Calu3 (cell line): ENCODE results near the gene DAAM2. TPM values are rescaled to one million over a fixed set of nuclear protein-coding genes. Genes with fewer than 3 reads are reported as not detected.

ENCODE experiments used
- BruUV-seq: library from RNA; stranded (reverse); fragments of 400-500 nt; replicated peaks from 2 replicates; lab custom pipeline; 2021; lab: Mats Ljungman, UMichigan
- CTCF ChIA-PET: fragments of 300-600 bp; sonication (Branson Sonifier 250); formaldehyde crosslinking; loops from one replicate; lab custom pipeline; 2022; ENCODE audit warnings: antibody characterized with exemption; lab: Charles Lee
- DNase-seq: peaks from one replicate; pipeline ENCODE4 v3.0.0; 2022
- H3K27ac Mint-ChIP-seq: one replicate; pipeline ENCODE4 v1.8.0; 2022; ENCODE audit warnings: mixed read lengths; ENCODE audit not compliant: unreplicated experiment
- H3K27me3 Mint-ChIP-seq: one replicate; pipeline ENCODE4 v1.8.0; 2022; ENCODE audit warnings: mixed read lengths; ENCODE audit not compliant: unreplicated experiment
- H3K36me3 Mint-ChIP-seq: one replicate; pipeline ENCODE4 v1.8.0; 2022; ENCODE audit warnings: mild to moderate bottlenecking, moderate library complexity, mixed read lengths; ENCODE audit not compliant: insufficient read depth, unreplicated experiment
- H3K4me1 Mint-ChIP-seq: one replicate; pipeline ENCODE4 v1.8.0; 2022; ENCODE audit warnings: mild to moderate bottlenecking, low read depth, mixed read lengths; ENCODE audit not compliant: unreplicated experiment
- H3K4me3 Mint-ChIP-seq: one replicate; pipeline ENCODE4 v1.8.0; 2022; ENCODE audit warnings: mild to moderate bottlenecking, low read depth, moderate library complexity, mixed read lengths; ENCODE audit not compliant: unreplicated experiment
- H3K9me3 Mint-ChIP-seq: one replicate; pipeline ENCODE4 v1.8.0; 2022; ENCODE audit warnings: low read depth, mixed read lengths; ENCODE audit not compliant: unreplicated experiment
- CTCF ChIP-seq: fragments of 200-600 bp; IDR thresholded peaks from one replicate; pipeline ENCODE4 v1.8.0; 2022; ENCODE audit warnings: antibody characterized with exemption; ENCODE audit not compliant: unreplicated experiment
- intact Hi-C: fragments of 100-400 bp; cut with micrococcal nuclease; formaldehyde crosslinking; loops from one replicate; pipeline ENCODE4 v1.10.0; 2022; ENCODE audit not compliant: unreplicated experiment
- total RNA-seq: library from RNA; stranded (reverse); gene quantifications from 2 replicates; pipeline ENCODE4 v1.2.3, GENCODE V29; 2022

The DAAM2 gene
- total RNA-seq, 1 experiment from 2014 or later: not detected

- TF ChIP-seq CTCF: no peak
- Mint-ChIP-seq H3K27ac (no peak overlapping the region), H3K36me3 (peaks cover 3% of the 10 kb centered on the region), H3K9me3 (no peaks in the 10 kb centered on the region), H3K27me3 (peaks cover 86% of the 10 kb centered on the region), H3K4me3 (no peak overlapping the region), H3K4me1 (no peaks in the 10 kb centered on the region)
- BruUV-seq: no TSS peak
- intact Hi-C loops: no loop called here
- CTCF ChIA-PET: interaction anchor here (1.6 kb wide), 1 partner anchor 9 kb away, joined by 3 read pairs; no protein-coding TSS in a partner anchor
- DNase-seq: no peak
Observed at GRCh38 chr6:39852324-39852723, 60.1 kb downstream of the DAAM2 start.

- CTCF ChIA-PET: no interaction called here
- no peak for DNase-seq
- Mint-ChIP-seq H3K27ac (no peak overlapping the region), H3K27me3 (peaks cover 88% of the 10 kb centered on the region), H3K4me1 (no peaks in the 10 kb centered on the region), H3K4me3 (no peak overlapping the region), H3K36me3 (peaks cover 3% of the 10 kb centered on the region), H3K9me3 (no peaks in the 10 kb centered on the region)
- BruUV-seq: no TSS peak
- no peak for TF ChIP-seq CTCF
- intact Hi-C loops: no loop called here
Observed at GRCh38 chr6:39853604-39854003, 61.4 kb downstream of the DAAM2 start.

GRCh38 chr6:39855356-39855995 lies 63.3 kb downstream of the DAAM2 start:
- no peak for TF ChIP-seq CTCF
- H3K4me1 Mint-ChIP-seq: no peaks in the 10 kb centered on the region
- intact Hi-C loops: no loop called here
- no peak for DNase-seq
- no peak overlapping the region for H3K27ac Mint-ChIP-seq
- H3K27me3 Mint-ChIP-seq: peaks cover 94% of the 10 kb centered on the region
- no peak overlapping the region for H3K4me3 Mint-ChIP-seq
- CTCF ChIA-PET: no interaction called here
- no TSS peak for BruUV-seq
- H3K9me3 Mint-ChIP-seq: no peaks in the 10 kb centered on the region
- H3K36me3 Mint-ChIP-seq: no peaks in the 10 kb centered on the region

- peaks cover 88% of the 10 kb centered on the region for H3K27me3 Mint-ChIP-seq
- H3K9me3 Mint-ChIP-seq: peaks cover 2% of the 10 kb centered on the region
- CTCF ChIA-PET: no interaction called here
- no peak for DNase-seq
- H3K4me1 Mint-ChIP-seq: no peaks in the 10 kb centered on the region
- no peak for TF ChIP-seq CTCF
- no peak overlapping the region for H3K4me3 Mint-ChIP-seq
- no peak overlapping the region for H3K27ac Mint-ChIP-seq
- intact Hi-C loops: no loop called here
- BruUV-seq: no TSS peak
- H3K36me3 Mint-ChIP-seq: no peaks in the 10 kb centered on the region
Observed at GRCh38 chr6:39859025-39859424, 66.8 kb downstream of the DAAM2 start.
